ENCODE results near the gene DNAH2. TPM values are rescaled to one million over a fixed set of nuclear protein-coding genes. Genes with fewer than 3 reads are reported as not detected.
A peak's percentile ranks its signal among the peaks of the same experiment; 100 is the strongest.

DNAH2 gene
- total and polyA plus RNA-seq, 4 donors, result 1.5 to 14.0 (median 7.6) TPM

- Histone ChIP-seq H3K9me3 (ENCODE audit: control insufficient read depth in 4 of 4, insufficient read depth in 3 of 4, low read length in 3 of 4) (no peaks in the 10 kb centered on the region), H3K27me3 (ENCODE audit: control insufficient read depth in 3 of 3, insufficient read depth in 3 of 3, low read length in 2 of 3) (no peaks in the 10 kb centered on the region), H3K27ac (ENCODE audit: low read depth in 1 of 2, low read length in 1 of 2) (peak overlapping the region in 1 of 2 donors; percentile 75), H3K9ac (ENCODE audit: insufficient read depth in 1 of 2, low read length in 2 of 2) (no peak overlapping the region), H3K36me3 (ENCODE audit: control insufficient read depth in 4 of 4, insufficient read depth in 4 of 4, low read length in 4 of 4) (peaks cover 0 to 5% (median 4%) of the 10 kb centered on the region in 4 donors), H3K4me1 (ENCODE audit: control insufficient read depth in 5 of 5, insufficient read depth in 5 of 5, low read length in 5 of 5) (peaks cover 7 to 77% (median 16%) of the 10 kb centered on the region in 5 donors), H3K4me3 (no peak overlapping the region)
- DNase-seq (no peak), ATAC-seq (ENCODE audit: insufficient read depth, low FRiP score) (no peak)
- whole genome bisulfite sequencing, 2 donors, result 59 to 61% methylated on average over 6 of the region's 6 CpGs
- TF ChIP-seq CTCF (IDR thresholded peaks at IDR 0.05; ENCODE audit: control extremely low read depth, extremely low read depth), result no peak
These were observed 121.8 kb downstream of the DNAH2 start for GRCh38 chr17:7839190-7839875.

GRCh38 chr17:7839876-7840261 lies 122.3 kb downstream of the DNAH2 start:
- Histone ChIP-seq H3K4me3 (no peak overlapping the region), H3K4me1 (ENCODE audit: control insufficient read depth in 5 of 5, insufficient read depth in 5 of 5, low read length in 5 of 5) (peaks cover 7 to 77% (median 16%) of the 10 kb centered on the region in 5 donors), H3K27me3 (ENCODE audit: control insufficient read depth in 3 of 3, insufficient read depth in 3 of 3, low read length in 2 of 3) (no peaks in the 10 kb centered on the region), H3K36me3 (ENCODE audit: control insufficient read depth in 4 of 4, insufficient read depth in 4 of 4, low read length in 4 of 4) (peaks cover 0 to 5% (median 4%) of the 10 kb centered on the region in 4 donors), H3K9me3 (ENCODE audit: control insufficient read depth in 4 of 4, insufficient read depth in 3 of 4, low read length in 3 of 4) (no peaks in the 10 kb centered on the region), H3K9ac (ENCODE audit: insufficient read depth in 1 of 2, low read length in 2 of 2) (no peak overlapping the region), H3K27ac (ENCODE audit: low read depth in 1 of 2, low read length in 1 of 2) (peak overlapping the region in 1 of 2 donors; percentile 43)
- no peak for TF ChIP-seq CTCF (IDR thresholded peaks at IDR 0.05; ENCODE audit: control extremely low read depth, extremely low read depth)
- ATAC-seq (ENCODE audit: insufficient read depth, low FRiP score), result no peak
- WGBS, 2 donors, result 53 to 61% methylated on average over 2 of the region's 2 CpGs
- DNase-seq, result no peak

GRCh38 chr17:7840441-7840840 lies 122.9 kb downstream of the DNAH2 start:
- ATAC-seq (ENCODE audit: insufficient read depth, low FRiP score), result no peak
- 19 to 45% methylated on average over 1 of the region's 1 CpG for WGBS, 2 donors
- Histone ChIP-seq H3K36me3 (ENCODE audit: control insufficient read depth in 4 of 4, insufficient read depth in 4 of 4, low read length in 4 of 4) (peaks cover 0 to 8% (median 4%) of the 10 kb centered on the region in 4 donors), H3K4me1 (ENCODE audit: control insufficient read depth in 5 of 5, insufficient read depth in 5 of 5, low read length in 5 of 5) (peaks cover 7 to 82% (median 20%) of the 10 kb centered on the region in 5 donors), H3K9ac (ENCODE audit: insufficient read depth in 1 of 2, low read length in 2 of 2) (no peak overlapping the region), H3K9me3 (ENCODE audit: control insufficient read depth in 4 of 4, insufficient read depth in 3 of 4, low read length in 3 of 4) (no peaks in the 10 kb centered on the region), H3K27ac (ENCODE audit: low read depth in 1 of 2, low read length in 1 of 2) (peak overlapping the region in 1 of 2 donors; percentile 100), H3K4me3 (no peak overlapping the region), H3K27me3 (ENCODE audit: control insufficient read depth in 3 of 3, insufficient read depth in 3 of 3, low read length in 2 of 3) (no peaks in the 10 kb centered on the region)
- no peak for DNase-seq
- TF ChIP-seq CTCF (IDR thresholded peaks at IDR 0.05; ENCODE audit: control extremely low read depth, extremely low read depth), result no peak

All from lung (tissue), 12 donors.